ENCODE results near the gene CYP2C9. TPM values are rescaled to one million over a fixed set of nuclear protein-coding genes. Genes with fewer than 3 reads are reported as not detected.
"Not testable (repeated sequence)": the region's sequence is repeated elsewhere in the genome, so short reads cannot be mapped to it uniquely, and the experiment has no call there.

Gene CYP2C9
- total RNA-seq: 2.4 TPM

DNA sequence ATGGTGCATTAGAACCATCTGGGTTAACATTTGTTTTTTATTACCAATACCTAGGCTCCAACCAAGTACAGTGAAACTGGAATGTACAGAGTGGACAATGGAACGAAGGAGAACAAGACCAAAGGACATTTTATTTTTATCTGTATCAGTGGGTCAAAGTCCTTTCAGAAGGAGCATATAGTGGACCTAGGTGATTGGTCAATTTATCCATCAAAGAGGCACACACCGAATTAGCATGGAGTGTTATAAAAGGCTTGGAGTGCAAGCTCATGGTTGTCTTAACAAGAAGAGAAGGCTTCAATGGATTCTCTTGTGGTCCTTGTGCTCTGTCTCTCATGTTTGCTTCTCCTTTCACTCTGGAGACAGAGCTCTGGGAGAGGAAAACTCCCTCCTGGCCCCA lies at the start of gene CYP2C9:
Gene CYP2C9, plus strand, starts transcription at position 276 of the 400 bp plus-strand sequence. Its CDS starts 25 bp downstream, at position 301.
- DNase-seq: no peak

DNA sequence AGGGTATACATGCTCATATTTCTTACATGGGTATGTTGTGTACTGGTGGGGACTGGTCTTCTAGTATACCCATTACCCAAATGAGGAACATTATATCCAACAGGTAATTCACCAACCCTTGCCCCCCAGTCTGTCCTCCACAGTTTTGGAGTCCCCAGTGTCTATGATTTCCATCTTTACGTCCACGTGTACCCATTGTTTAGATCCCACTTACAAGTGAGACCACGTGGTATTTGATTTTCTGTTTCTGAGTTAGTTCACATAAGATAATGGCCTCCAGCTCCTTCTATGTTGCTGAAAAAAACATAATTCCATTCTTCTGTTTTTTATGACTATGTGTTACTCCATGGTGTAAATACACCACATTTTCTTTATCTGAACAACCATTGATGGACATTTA lies 49.3 kb upstream of the CYP2C9 start:
- no peak for DNase-seq

DNA sequence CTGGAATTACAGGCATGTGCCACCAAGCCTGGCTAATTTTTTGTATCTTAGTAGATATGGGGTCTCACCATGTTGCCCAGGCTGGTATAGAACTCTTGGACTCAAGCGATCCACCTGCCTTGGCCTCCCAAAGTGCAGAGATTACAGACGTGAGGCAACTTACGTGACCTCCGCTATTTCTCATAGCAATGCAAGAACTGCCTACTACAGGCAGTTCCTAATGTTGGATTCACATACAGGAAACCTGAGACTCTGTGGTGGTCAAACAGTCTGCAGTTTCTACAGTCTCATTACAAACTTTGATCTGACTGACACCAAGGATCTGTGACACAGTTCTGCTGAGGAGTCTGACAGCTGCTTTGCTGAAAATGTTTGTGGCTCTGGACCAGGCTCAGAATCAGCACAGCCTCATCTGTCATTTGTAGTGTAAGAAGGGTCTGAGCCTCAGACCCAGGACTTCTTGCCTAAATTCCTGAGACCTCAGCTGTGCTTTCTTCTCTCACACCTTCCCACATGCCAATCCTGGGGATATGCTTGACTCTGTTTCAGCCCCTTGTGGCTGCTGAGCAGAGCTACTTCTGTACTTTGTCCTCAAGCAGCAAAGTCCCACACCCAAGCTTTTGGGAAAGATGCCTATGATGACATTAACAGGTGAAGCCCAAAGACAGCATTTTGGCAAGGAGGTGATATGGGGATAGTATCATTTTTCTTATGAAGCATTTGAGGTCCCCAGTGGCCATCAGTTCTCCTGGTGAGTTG lies 48.0 kb upstream of the CYP2C9 start:
- DNase-seq: no peak

DNA sequence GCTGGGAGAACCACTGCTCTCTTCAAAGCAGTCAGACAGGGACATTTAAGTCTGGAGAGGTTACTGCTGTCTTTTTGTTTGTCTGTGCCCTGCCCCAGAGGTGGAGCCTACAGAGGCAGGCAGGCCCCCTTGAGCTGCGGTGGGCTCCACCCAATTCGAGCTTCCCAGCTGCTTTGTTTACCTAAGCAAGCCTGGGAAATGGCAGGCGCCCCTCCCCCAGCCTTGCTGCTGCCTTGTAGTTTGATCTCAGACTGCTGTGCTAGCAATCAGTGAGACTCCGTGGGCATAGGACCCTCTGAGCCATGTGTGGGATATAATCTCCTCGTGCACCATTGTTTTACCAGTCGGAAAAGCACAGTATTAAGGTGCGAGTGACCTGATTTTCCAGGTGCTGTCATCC lies 40.0 kb upstream of the CYP2C9 start:
- not testable (repeated sequence) for DNase-seq

DNA sequence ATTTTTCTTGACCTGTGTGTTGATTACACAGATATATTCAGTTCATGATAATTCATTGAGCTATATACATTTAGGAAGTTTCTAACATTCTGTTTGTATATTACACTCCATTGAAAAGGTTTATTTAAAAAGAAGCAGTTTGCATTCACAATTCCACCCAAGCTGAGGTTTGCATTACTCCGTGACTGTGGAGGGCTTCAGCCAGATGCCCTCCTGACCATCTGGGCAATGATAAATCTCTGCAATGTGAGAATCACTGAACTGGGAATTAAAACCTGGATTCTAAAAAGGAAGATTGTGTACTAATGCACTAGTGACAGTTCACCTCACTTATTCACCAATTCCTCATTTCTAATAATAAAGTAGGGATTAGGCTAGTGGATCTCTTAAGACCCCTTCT lies 36.4 kb upstream of the CYP2C9 start:
- no peak for DNase-seq

DNA sequence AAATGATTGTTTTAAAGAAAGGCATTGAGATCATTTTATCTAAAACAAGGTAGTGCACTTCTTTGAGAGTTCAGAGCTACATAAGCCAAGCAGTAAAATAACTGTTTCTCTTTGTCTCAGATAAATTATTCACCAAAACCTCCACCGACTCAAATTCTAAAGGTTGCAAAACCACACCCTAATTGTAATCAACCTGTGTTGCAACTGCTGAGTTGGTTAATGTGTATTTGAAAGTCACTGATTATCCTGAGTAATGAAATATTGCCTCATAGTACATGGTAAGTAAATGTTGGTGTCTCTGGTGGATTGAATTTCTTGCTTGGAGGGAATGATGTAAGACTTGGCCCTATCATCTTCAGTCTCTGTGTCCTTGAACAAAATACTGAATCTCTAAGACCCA lies 35.9 kb upstream of the CYP2C9 start:
- DNase-seq: no peak

DNA sequence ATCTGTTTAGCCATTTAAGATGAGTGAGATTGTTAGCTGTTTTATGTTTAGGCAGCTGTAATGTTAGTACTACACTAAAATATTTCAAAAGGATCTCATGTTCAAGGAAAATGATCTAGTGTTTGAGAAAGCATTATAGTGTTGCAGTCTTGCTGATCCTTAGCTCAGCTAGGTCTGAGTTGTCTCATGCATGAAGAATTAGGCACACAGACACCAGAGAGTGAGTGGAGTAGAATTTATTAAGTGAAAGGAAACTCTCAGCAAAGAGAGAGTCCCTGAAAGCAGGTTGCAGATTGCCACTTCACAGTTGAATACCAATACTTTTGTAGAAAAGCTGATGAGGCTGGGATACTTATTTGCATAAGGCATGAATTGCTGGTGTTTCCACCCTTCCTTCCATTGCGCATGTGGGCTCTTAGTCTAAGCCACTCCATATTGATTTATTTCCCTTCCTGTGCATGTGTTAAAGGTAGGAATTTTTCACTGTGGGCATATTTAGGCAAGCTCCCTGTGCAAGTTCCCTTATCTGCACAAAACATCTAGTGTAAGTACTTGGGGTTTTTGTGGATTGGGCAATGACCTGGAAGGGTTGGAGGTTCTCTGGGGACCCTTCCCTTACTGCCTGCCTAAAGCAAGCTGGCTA lies 33.8 kb upstream of the CYP2C9 start:
- not testable (repeated sequence) for DNase-seq

DNA sequence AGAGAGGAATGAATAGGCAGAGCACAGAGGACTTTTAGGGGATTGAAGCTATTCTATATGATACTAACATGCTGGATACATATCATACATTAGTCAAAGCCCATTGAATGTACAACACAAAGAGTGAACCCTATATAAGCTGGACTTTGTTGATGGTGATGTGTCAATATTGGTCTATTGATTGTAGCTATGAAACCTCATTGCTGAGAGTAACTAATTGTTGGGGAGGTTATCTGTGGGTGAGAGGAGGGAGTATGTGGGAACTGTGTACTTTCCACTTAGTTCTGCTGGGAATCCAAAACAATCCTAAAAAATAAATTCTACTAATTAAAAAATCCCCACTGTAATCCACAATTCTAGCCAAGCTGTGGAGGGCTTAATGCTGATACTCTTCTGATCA lies 22.0 kb upstream of the CYP2C9 start:
- DNase-seq: no peak

DNA sequence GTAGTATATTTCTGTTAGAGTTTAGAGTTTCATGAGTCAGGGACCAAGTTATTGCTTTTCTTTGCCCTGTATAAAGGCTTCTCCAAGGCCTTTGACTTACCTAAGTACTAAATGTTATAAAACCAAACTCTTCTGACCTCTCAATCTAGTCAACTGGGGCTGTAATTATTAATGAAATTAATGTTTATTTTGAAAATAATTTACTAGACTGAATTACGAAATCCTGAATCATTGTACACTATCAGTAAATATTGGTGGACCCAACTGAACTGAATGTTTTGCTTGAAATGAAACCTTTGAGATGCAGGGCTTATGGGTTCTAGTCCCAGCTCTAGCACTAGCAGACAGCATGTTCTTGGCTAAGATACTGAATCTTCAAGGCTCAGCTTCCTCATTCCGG lies 1.7 kb upstream of the CYP2C9 start:
- DNase-seq: no peak

DNA sequence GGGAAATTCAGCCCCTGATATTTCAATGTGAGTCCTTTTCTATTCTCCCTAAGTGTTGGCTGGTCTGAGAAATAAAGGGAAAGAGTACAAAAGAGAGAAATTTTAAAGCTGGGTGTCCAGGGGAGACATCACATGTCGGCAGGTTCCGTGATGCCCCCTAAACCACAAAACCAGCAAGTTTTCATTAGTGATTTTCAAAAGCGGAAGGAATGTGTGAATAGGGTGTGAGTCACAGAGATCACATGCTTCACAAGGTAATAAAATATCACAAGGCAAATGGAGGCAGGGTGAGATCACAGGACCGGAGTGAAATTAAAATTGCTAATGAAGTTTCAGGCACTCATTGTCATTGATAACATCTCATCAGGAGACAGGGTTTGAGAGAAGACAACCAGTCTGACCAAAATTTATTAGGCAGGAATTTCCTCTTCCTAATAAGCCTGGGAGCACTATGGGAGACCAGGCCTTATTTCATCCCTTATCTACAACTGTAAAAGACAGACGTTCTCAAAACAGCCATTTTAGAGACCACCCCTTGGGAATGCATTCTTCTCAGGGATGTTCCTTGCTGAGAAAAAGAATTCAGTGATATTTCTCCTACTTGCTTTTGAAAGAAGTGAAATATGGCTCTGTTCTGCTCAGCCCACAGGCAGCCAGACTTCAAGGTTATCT lies 5.1 kb downstream of the CYP2C9 start:
- not testable (repeated sequence) for DNase-seq

DNA sequence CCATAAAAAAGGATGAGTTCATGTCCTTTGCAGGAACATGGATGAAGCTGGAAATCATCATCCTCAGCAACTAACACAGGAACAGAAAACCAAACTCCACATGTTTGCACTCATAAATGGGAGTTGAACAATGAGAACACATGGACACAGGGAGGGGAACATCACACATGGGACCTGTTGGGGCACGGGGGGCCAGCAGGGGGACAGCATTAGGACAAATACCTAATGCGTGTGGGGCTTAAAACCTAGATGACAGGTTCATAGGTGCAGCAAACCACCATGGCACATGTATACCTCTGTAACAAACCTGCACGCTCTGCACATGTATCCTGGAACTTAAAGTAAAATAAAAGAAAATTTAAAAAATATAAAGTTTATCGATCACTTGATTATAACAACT lies 7.7 kb downstream of the CYP2C9 start:
- DNase-seq: not testable (repeated sequence)

DNA sequence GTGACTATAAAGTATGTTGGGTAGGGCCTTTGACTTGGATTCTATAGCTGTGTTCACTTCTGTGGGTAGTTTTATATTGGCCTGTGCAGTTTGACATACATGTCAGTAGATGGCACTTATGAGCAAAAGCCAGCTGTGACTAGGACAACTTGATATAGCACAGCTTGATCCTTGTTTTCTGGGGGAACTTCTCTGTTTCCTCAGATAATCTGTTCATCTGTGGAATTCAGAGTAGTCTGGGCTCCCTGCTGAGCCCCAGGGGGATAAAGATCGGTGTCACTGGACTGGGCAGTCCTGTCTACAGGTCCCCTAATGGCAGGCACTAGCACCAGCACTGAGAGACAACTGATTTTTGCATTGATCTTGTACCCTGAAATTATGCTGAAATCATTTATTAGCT lies 25.4 kb downstream of the CYP2C9 start:
- no peak for DNase-seq

DNA sequence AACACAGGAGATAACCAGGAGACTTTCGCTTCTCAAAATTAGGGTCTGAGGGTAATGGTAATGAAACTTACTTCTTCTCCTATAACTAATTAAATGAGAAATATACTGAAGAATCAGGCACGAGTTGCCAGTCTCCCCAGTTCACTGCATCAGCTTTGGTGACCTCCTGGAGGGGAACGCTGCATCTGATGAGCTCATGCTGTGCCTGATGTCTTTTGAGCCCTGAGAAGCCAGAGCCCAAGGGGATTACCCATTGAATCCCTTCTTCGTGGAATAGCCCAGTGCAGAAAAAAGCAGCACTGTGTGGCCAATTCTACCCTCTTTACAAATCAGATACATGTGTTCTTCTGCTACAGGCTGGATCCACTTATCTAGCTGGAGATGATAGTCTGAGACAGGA lies 45.1 kb downstream of the CYP2C9 start:
- DNase-seq: no peak

DNA sequence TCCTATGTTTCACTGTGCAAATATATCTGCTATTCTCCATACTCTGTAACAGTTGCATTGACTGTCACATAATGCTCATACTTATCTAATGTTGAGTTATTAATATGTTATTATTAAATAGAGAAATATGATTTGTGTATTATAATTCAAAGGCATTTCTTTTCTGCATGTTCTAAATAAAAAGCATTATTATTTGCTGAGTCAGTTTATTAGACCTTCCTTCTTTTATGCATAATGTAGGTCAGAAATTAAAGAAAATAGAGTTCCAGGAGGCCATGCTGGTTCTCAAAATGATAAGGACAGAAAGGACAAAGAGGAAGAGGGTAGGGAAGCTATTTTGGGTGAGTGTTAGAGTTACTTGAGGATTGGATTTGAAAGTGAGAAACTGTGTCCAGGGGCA lies 50.7 kb downstream of the CYP2C9 start:
- no peak for DNase-seq

DNA sequence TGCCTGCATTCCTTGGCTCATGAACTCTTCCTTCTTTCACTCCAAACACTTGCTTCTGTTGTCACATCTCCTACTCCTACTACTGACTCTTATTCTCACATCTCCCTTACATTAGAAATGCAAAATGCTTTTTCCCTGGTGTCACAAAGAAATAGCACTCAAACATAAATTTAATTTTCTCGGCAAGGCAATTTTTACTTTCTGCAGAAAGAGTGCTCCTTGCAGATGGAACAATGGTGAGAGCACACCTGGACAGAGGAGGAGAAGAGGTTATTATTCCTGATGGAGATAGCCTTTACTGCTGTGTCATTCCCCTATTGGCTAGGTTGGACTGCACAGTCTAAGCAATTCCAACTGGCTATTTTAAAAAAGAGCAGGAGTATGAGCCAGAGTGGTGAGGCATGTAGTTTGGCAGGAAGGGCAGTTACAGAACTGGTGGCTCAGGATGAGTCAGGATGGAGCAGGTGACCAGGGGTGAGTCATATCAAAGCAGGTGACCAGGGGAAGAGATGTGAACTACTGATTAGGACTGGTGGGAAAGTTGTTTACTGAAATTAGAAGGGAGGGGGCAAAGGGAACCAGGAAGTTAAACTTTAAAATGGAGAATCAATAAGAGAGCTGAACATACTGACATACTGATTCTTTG lies 52.9 kb downstream of the CYP2C9 start:
- DNase-seq: no peak

DNA sequence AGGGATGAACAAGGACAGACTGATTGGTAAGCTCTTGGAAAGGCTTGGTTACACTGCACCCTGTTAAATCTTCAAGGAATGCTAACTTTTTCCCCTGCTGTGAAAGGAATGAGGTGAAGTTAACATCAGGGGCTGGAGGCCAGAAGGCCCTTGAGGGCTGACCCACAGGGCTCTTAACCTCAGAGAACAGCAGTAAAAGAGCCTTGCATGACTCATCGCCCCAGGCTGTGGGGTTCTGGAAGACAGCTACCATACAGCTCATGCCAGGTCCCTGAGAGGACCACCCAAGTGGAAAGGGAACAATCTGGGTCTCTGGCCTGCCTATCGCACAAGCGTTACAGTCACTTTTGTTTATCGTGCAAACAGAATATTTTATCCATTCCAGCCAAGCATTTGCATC lies 54.4 kb downstream of the CYP2C9 start:
- no peak for DNase-seq

DNA sequence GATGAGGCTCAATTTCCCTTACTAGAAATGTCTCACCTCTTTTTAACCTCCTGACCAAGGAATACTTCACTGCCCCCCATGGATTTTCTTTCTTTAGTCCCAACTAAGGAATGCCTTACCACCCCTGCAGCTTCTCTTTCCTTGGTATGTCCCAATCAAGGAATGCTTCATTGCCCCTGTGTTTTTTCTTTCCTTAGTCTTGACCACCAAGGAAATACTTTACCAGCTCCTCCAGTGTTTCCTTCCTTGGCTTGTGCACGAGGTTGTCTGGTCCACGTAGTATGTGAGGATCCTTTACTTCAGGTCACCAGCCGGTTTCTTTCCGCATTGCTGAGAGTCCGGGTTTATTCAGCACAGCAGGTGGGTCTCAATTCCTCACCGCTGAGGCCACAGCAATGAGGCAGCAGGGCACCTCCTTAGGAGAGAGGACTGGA lies 59.3 kb downstream of the CYP2C9 start:
- DNase-seq: no peak

DNA sequence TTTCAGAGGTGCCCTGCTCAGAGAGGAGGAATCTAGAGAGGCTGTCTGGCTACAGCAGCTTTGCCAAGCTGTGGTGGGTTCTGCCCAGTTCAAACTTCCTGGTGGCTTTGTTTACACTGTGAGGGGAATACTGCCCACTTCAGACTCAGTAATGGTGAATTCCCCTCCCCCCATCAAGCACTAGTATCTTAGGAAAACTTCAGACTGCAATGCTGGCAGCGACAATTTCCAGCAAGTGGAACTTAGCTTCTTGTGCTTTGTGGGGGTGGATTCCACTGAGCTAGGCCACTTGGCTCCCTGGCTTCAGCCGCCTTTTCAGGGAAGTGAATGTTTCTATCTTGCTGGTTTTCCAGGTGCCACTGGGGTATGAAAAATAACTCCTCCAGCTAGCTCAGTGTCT lies 88.0 kb downstream of the CYP2C9 start:
- DNase-seq: no peak

DNA sequence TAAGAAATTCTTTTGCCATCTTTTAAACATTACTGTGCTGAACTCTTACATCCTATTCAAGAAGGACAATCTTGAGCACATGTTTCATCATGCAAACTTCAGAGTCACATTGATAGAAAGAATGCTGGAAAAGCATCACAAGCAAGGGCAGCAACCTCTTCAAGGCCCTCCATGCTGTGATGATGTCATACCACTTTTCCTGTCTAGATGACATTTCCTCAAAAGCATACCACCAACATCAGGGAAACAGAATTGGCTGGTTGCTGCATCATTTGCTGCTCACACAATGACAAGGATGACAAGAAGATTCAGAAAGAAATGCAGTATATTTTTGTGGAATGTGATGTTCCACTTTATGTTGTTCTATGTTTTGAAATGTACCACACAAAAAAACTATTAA lies 93.2 kb downstream of the CYP2C9 start:
- DNase-seq: no peak

DNA sequence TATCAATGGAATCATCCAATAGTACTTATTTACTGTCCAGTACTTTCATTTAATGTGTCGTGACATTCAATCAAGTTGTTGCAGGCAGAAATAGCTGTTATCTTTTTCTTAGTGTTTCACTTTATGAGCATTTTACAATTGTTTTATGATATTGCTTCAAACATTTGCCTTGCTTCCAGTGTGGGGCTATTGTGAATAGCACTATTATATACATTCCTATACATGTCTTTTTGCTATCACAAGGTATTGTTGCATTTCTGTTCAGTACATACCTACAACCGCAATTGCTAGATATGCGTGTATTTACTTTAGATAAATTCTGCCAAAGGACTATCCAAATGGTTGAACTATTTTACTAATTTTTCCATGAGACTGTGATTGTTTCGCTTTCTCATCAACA lies 95.9 kb downstream of the CYP2C9 start:
- no peak for DNase-seq

DNA sequence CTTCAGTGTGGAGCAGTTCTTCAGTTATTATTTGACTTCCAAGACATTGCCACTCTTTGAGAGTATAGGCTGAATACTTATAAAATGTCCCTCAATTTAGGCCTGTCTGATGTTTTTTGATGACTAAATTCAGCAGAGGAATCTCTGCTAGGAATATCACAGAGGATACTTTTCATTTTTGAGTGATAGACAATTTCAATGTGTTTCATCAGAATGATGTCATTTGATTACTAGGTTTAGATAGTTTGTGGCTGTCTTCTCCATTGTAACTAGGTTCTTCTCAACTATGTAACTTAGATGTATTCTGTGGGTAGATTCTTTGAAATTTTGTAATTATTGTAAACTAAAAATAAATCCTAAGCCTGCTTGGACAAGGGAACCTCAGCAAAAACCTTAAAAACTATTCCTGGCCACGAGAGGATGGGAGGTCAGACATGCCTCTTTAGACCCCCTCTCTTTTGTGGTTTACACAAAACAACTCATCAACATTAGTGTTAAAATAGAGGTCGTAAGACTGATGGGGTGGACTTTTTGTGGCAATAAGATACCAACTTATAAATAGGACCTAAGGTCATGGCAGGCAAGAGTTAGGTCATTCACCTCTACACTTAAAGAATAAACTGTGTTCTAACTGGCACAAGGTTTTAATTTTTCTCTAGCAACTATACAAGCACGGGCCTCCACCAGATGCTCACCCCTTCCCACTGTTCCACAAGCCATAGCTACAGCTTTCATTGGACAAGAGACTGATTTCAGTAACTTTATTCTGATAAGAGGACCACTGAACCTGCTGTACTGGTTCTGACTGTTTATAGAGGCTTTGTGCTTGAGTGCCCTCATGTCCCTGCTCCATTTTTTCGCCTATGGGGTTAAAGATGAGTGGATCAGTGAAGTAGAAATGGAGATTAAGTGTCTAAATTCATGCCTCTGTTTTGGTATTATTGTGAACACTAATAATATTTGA lies 97.2 kb downstream of the CYP2C9 start:
- DNase-seq: no peak

DNA sequence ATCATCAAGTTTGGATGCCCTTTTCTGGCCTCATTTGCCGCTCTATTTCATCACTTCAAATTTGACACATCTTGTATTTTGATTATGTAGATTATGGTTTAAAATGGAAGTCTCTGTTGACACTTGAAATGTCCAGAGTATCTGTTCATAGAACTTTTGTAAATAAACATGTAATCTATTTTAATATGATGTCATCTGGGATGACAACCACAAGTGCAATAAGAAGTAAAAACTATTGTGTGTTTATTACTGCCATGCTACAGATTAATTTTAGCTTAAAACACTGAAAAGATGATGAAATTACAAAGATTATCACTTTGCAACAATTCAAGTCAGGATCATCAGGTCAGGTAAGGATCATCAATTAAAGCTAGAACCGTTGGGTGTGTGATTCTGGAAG lies 100.8 kb downstream of the CYP2C9 start:
- DNase-seq: no peak
